NB4 (cell line): ENCODE measurements around the gene STIM1.

Source experiments
- MYC ChIP-seq: IDR thresholded peaks from 2 replicates; pipeline ENCODE4 v1.6.1; 2011; ENCODE audit warnings: low read depth, low read length
- POLR2A ChIP-seq: IDR thresholded peaks from 2 replicates; pipeline ENCODE4 v1.6.1; 2011; ENCODE audit warnings: mild to moderate bottlenecking; ENCODE audit not compliant: insufficient read length; ENCODE audit errors: extremely low read depth
- TF ChIP-seq, protein P1 (sequence below): IDR thresholded peaks from 2 replicates; pipeline ENCODE4 v1.6.1; 2011; ENCODE audit warnings: low read depth, low read length
- TF ChIP-seq, protein P2 (sequence below): IDR thresholded peaks from one replicate; pipeline ENCODE4 v1.5.1; 2012; ENCODE audit warnings: low read depth, low read length

GRCh38 chr11:3942956-3943497 lies 87.6 kb downstream of the STIM1 start:
- TF ChIP-seq, protein P1, sequence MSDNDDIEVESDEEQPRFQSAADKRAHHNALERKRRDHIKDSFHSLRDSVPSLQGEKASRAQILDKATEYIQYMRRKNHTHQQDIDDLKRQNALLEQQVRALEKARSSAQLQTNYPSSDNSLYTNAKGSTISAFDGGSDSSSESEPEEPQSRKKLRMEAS: no peak
- TF ChIP-seq, protein P2, sequence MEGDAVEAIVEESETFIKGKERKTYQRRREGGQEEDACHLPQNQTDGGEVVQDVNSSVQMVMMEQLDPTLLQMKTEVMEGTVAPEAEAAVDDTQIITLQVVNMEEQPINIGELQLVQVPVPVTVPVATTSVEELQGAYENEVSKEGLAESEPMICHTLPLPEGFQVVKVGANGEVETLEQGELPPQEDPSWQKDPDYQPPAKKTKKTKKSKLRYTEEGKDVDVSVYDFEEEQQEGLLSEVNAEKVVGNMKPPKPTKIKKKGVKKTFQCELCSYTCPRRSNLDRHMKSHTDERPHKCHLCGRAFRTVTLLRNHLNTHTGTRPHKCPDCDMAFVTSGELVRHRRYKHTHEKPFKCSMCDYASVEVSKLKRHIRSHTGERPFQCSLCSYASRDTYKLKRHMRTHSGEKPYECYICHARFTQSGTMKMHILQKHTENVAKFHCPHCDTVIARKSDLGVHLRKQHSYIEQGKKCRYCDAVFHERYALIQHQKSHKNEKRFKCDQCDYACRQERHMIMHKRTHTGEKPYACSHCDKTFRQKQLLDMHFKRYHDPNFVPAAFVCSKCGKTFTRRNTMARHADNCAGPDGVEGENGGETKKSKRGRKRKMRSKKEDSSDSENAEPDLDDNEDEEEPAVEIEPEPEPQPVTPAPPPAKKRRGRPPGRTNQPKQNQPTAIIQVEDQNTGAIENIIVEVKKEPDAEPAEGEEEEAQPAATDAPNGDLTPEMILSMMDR: no peak
- TF ChIP-seq POLR2A (no peak), MYC (no peak)
